Neural cell (in vitro differentiated cells): ENCODE results near the gene C7.

Source experiments
- EZH2 ChIP-seq: fragments of 200-600, 300-800 bp; shearing (Covaris generic), sonication (generic); IDR thresholded peaks from 2 replicates; pipeline ENCODE4 v1.6.1; 2014; ENCODE audit warnings: antibody characterized with exemption, low read length, borderline replicate concordance, mild to moderate bottlenecking; ENCODE audit not compliant: insufficient read depth, poor library complexity, severe bottlenecking
- RAD21 ChIP-seq: fragments of 450-650 bp; conservative IDR thresholded peaks from 2 replicates; pipeline ENCODE4 v1.6.1; 2014; ENCODE audit warnings: antibody characterized with exemption, mild to moderate bottlenecking, moderate library complexity
- REST ChIP-seq: IDR thresholded peaks from 2 replicates; pipeline ENCODE4 v1.6.1; 2012; ENCODE audit warnings: borderline replicate concordance
- SMC3 ChIP-seq: fragments of 450-650 bp; conservative IDR thresholded peaks from 2 replicates; pipeline ENCODE4 v1.6.1; 2014; ENCODE audit warnings: antibody characterized with exemption, mild to moderate bottlenecking, moderate library complexity; ENCODE audit not compliant: poor library complexity
- TF ChIP-seq, protein P1 (sequence below): fragments of 450-650 bp; IDR thresholded peaks from 2 replicates; pipeline ENCODE4 v1.5.1; 2014; ENCODE audit warnings: antibody characterized with exemption, mild to moderate bottlenecking, moderate library complexity; ENCODE audit not compliant: poor library complexity, severe bottlenecking

- TF ChIP-seq REST (no peak), EZH2 (no peak), SMC3 (no peak), RAD21 (no peak)
- TF ChIP-seq, protein P1, sequence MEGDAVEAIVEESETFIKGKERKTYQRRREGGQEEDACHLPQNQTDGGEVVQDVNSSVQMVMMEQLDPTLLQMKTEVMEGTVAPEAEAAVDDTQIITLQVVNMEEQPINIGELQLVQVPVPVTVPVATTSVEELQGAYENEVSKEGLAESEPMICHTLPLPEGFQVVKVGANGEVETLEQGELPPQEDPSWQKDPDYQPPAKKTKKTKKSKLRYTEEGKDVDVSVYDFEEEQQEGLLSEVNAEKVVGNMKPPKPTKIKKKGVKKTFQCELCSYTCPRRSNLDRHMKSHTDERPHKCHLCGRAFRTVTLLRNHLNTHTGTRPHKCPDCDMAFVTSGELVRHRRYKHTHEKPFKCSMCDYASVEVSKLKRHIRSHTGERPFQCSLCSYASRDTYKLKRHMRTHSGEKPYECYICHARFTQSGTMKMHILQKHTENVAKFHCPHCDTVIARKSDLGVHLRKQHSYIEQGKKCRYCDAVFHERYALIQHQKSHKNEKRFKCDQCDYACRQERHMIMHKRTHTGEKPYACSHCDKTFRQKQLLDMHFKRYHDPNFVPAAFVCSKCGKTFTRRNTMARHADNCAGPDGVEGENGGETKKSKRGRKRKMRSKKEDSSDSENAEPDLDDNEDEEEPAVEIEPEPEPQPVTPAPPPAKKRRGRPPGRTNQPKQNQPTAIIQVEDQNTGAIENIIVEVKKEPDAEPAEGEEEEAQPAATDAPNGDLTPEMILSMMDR: no peak
These were observed 426 bp downstream of the C7 start for GRCh38 chr5:40909723-40910122.
